SKM-1 treated with dmso at 0.1 percent for 144 hours (cell line): Measurements from ENCODE around the gene SH3PXD2A.
"Not testable (repeated sequence)": the region's sequence is repeated elsewhere in the genome, so short reads cannot be mapped to it uniquely, and the experiment has no call there.

Source experiments
- DNase-seq: peaks from one replicate; lab custom pipeline; 2025; ENCODE audit not compliant: unreplicated experiment; lab: John Stamatoyannopoulos, UW

Gene SH3PXD2A

GRCh38 chr10:103612462-103613365 is 242.7 kb downstream of the SH3PXD2A start:
- no peak for DNase-seq

GRCh38 chr10:103610921-103611511 is 244.4 kb downstream of the SH3PXD2A start:
- DNase-seq, result no peak

- DNase-seq, result no peak
Measured at GRCh38 chr10:103610083-103610472, 245.3 kb downstream of the SH3PXD2A start.

GRCh38 chr10:103609231-103610082 is 245.9 kb downstream of the SH3PXD2A start:
- no peak for DNase-seq

GRCh38 chr10:103608056-103608455 is 247.3 kb downstream of the SH3PXD2A start:
- not testable (repeated sequence) for DNase-seq

GRCh38 chr10:103607051-103607450 is 248.3 kb downstream of the SH3PXD2A start:
- DNase-seq, result not testable (repeated sequence)

GRCh38 chr10:103606097-103606438 is 249.3 kb downstream of the SH3PXD2A start:
- DNase-seq, result not testable (repeated sequence)

- peak; percentile 30 for DNase-seq
Measured at GRCh38 chr10:103605359-103606096, 249.8 kb downstream of the SH3PXD2A start.

GRCh38 chr10:103603382-103603781 is 252.0 kb downstream of the SH3PXD2A start:
- no peak for DNase-seq

- DNase-seq, result no peak
Measured at GRCh38 chr10:103602852-103603155, 252.6 kb downstream of the SH3PXD2A start.

GRCh38 chr10:103602028-103602851 is 253.1 kb downstream of the SH3PXD2A start:
- no peak for DNase-seq

GRCh38 chr10:103600956-103601569 is 254.3 kb downstream of the SH3PXD2A start:
- no peak for DNase-seq

GRCh38 chr10:103600325-103600724 is 255.1 kb downstream of the SH3PXD2A start:
- DNase-seq, result no peak

- no peak for DNase-seq
Measured at GRCh38 chr10:103599907-103600306, 255.5 kb downstream of the SH3PXD2A start.

- no peak for DNase-seq
Measured at GRCh38 chr10:103599211-103599610, 256.2 kb downstream of the SH3PXD2A start.

- DNase-seq, result no peak
Measured at GRCh38 chr10:103598654-103599115, 256.7 kb downstream of the SH3PXD2A start.

GRCh38 chr10:103597003-103597402 is 258.4 kb downstream of the SH3PXD2A start:
- no peak for DNase-seq

- no peak for DNase-seq
Measured at GRCh38 chr10:103595933-103596726, 259.2 kb downstream of the SH3PXD2A start.
